ENCODE measurements around the gene TECPR2.
"Not testable (repeated sequence)": the region's sequence is repeated elsewhere in the genome, so short reads cannot be mapped to it uniquely, and the experiment has no call there.

Gene TECPR2

DNA sequence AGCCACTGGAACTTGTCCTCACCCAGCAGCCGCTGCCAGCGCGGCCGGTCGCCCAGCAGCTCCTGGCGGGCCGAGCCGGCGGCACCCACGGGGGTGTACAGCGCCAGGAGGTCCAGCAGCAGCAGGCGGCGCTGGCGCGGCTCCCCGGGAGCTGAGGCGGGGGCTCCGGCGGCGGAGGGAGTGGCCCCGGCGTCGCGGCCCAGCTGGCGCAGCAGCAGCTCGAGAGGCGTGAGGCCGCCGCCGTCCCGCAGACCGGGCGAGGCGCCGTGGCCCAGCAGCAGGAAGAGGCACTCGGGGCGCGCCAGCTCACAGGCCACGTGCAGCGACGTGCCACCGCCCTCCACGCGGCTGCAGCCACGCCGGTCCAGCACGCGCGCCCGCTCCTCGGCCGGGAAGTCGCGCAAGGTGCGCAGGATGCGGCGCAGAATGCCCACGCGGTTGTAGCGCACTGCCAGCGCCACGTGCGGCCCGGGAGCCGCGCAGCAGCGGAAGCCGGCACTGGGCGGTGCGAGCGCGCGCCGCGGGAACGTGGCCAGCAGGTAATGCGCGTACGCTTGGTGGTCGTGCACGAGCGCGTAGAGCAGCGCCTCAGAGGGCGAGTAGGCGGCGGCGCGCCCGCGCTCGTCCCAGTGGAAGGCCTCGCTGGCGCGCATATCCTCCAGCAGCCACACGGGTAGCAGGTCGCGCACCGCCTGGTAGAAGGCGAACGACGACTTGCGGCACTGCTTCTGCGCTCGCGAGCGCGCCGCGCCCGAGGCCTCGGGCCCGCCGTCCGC is 144.5 kb downstream of the TECPR2 start:
- no peak for DNase-seq (ENCODE audit: low read depth in 3 of 3, low spot score in 1 of 3)

- no peak for DNase-seq (ENCODE audit: low read depth in 3 of 3, low spot score in 1 of 3)
Measured at GRCh38 chr14:102507857-102508312, 145.1 kb downstream of the TECPR2 start.

DNA sequence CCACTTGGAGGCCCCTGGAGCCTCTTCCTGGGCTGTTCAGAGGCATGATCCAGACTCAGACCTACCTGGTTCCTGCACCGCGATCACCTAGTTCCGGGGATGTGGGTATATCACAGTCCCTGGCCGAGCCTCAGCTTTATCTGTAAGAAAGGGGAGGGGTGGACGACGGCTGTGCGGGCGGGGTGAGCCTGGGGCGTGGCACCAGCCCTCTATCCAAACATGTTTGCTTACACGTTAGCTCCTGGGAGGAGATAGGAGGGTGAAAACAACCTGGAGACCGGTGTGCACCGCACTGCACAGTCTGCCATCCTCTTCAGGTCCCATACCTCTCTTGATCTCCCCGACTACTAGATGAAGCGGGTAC is 145.7 kb downstream of the TECPR2 start:
- no peak for DNase-seq (ENCODE audit: low read depth in 3 of 3, low spot score in 1 of 3)

DNA sequence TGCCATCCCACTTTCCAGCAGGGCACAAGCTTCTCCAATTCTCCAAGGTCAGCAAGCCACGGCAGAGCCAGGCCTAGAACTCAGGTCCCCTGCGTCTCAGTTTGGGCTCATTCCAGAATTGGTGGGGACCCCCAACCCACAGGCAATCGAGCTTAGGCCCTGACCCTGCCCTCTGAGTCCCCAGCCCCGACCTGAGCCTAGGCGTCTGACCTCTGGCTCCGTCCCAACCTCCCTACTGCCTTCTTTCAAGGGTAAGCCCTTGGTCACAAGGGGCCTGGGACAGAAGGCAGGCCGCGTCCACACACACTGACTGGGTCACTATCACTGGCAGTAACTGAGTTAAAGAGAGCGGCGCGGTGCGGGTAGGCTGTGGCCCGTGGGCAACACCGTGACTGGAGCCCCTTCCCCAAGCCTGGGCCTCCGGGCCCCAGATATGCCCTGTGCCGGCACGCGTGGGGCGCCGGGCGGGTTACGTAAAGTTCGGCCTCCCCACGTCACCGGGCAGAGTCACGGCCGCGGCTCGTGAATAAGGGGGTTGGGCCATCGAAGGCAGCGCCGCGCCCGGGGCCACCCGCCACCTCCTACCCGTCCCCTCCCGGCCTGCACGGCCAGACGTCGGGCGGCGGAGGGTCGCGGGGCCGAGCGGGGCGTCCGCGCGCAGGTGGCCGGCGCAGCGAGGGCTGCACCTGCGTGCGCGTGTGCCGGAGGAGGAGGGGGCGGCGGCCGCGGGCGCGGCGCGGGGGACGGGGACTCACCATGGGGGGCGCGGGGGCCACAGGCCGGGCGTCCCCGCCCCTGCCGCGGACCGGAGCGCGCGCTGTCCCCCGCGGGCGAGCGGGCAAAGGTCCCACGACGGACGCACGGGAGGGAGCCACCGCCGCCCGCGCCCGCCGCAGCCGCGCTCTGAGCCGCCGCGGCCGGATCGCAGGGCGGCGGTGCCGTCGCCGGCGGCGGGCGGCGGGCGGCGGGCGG is 146.3 kb downstream of the TECPR2 start:
- no peak for DNase-seq (ENCODE audit: low read depth in 3 of 3, low spot score in 1 of 3)

DNA sequence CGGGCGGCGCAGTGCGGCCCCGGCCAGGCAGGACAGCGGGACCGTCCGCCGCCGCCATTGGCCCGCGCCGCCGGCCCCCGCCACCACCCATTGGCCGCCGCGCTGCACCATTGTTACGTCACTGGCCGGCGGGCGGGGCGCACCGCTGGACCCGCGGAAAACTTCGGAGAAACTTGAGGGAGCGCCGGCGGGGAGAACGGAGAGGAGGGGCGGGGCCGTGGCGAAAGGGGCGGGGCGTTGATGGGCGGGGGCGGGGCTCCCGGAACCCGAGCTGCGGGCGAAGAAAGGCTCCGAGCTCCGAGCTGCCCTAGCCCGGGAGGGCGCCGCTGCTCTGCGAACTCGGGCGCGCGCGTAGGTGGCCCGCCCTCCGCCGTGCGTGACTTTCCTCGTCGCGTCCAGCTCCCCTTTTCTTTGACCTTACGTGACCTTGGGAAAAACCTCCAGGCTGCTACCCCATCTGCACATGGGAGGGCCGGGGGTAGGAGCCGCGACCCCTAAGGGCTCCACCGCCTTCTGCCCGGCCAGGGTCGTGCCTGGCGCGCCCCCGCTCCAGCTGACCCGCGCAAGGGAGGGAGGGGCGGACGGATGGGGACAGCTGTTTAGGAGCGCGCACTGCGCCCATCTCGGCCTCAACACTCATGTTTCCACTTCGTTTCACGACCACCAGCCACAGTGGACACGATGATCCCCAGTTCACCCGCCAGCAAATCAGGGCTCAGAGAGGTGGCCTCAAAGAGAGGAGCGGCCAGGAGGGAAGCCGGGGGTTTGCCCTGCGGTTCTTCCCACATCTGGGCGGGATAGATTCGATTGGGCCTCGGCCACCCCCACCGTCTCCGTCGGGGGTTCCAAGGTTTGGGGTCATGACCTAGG is 147.2 kb downstream of the TECPR2 start, which contains the start of gene ANKRD9:
TSS of gene ANKRD9 (minus strand) at position 31 of the 870 bp plus-strand sequence. CDS start 1,887 bp downstream, outside the sequence.
- peak; percentile 59 to 84 (median 68) for DNase-seq (ENCODE audit: low read depth in 3 of 3, low spot score in 1 of 3)

GRCh38 chr14:102510616-102511520 is 148.1 kb downstream of the TECPR2 start:
- DNase-seq (ENCODE audit: low read depth in 3 of 3, low spot score in 1 of 3), result no peak

DNA sequence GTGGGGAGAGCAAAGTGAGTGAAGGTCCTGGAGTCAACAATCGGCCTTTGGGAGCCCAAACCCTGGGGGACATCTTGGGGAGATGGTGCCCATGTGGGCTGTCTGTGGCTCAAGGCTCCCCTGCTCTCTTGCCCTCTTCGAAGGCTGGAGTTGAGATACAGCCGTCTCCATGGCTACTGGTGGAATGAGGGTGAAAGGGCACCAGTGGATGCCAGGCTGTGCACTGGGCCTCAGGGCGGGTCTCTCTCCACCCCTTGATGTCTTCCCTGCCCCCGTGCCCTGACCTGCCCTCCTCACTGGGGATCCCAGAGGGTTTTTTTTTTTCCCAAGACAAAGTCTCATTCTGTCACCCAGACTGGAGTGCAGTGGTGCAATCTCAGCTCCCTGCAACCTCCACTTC is 148.8 kb downstream of the TECPR2 start:
- DNase-seq (ENCODE audit: low read depth in 3 of 3, low spot score in 1 of 3), result no peak

- DNase-seq (ENCODE audit: low read depth in 3 of 3, low spot score in 1 of 3), result no peak
Measured at GRCh38 chr14:102512793-102513300, 150.1 kb downstream of the TECPR2 start.

DNA sequence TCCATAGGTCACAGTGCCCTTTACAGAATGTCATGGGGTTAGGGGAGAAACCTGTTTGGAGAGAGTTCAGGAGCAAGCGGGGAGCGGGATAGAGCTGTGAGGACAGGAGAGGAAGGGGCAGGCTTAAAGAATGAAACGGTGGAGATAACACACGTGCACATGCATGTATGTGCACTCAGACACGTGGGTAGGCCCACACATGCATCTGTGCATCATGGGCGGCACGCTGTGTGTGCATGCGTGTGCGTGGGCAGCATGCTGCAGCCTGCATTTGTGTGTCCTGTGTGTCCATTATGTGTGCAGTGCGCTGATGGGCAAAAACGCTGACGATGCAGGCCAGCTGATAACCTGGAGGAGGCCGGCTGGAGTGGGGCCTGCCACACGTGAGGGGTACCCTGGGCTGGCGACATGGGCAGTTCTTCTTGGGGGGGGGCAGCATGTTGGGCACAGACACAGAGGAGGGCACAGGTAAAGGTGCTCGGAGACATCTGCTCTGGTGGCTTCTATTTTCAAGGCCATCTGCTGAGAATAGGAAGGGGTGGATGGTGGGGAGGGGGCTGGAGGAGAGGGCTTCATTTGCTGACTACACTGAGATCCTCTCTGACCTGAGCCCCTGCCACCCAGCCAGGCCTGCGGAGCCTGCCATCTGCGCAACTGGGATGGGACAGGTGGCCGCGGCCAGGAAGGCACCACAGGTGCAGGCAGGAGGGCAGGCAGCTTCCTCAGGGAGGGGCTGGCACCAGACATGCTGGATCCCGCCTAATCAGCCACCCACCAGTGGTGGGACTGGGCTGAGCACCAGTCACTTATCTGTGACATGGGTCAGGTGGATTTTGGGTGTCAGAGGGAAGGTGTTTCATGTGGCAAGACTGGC is 151.4 kb downstream of the TECPR2 start:
- DNase-seq (ENCODE audit: low read depth in 3 of 3, low spot score in 1 of 3), result no peak

- DNase-seq (ENCODE audit: low read depth in 3 of 3, low spot score in 1 of 3), result no peak
Measured at GRCh38 chr14:102514987-102515733, 152.4 kb downstream of the TECPR2 start.

- peak in 2 of 3 donors; percentile 36 to 69 for DNase-seq (ENCODE audit: low read depth in 3 of 3, low spot score in 1 of 3)
Measured at GRCh38 chr14:102516531-102517391, 154.0 kb downstream of the TECPR2 start.

GRCh38 chr14:102517392-102518062 is 154.8 kb downstream of the TECPR2 start:
- no peak for DNase-seq (ENCODE audit: low read depth in 3 of 3, low spot score in 1 of 3)

DNA sequence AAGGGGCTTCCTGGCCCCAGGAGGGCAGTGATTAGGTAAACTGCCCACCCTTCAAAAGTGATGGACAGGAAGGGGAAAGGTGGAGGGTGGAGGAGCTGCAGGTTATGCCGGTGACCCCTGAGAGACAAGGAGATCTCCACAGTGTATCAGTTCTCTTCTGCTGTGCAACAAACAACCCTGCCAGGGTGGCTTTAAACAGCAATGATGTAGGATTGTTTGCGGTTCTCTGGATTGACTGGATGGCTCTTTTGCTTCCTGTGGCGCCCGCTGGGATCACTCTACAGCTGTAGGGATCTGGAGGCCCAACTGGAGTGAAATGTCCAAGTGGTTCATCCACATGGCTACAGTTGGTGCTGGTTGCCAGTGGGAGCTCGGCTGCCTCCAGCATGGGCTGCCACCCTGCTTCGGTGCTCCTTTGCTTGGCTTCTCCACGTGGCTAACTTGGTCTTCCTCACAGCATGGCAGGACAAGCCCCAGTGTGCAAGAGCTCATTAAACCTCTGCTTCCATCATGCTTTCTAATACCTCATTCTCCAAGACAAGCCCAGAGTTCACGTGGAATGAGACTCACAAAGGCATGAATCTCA is 155.4 kb downstream of the TECPR2 start:
- no peak for DNase-seq (ENCODE audit: low read depth in 3 of 3, low spot score in 1 of 3)

GRCh38 chr14:102519709-102520108 is 157.0 kb downstream of the TECPR2 start:
- not testable (repeated sequence) for DNase-seq (ENCODE audit: low read depth in 3 of 3, low spot score in 1 of 3)

- DNase-seq (ENCODE audit: low read depth in 3 of 3, low spot score in 1 of 3), result no peak
Measured at GRCh38 chr14:102523200-102523568, 160.4 kb downstream of the TECPR2 start.

Measured in stimulated activated CD4-positive, alpha-beta T cell treated with anti-CD3 and anti-CD28 coated beads, TNF-alpha, amount 100 ng/mL, for 1 hour (primary cell).